ENCODE results near the gene RBP3. TPM values are rescaled to one million over a fixed set of nuclear protein-coding genes. Genes with fewer than 3 reads are reported as not detected.

The RBP3 gene
- total and polyA plus RNA-seq, 11 donors, result not detected

GRCh38 chr10:47330366-47330765 lies 17.8 kb upstream of the RBP3 start:
- TF ChIP-seq POLR2A (IDR thresholded peaks at IDR 0.05), result no peak
- TF ChIP-seq, protein P1, sequence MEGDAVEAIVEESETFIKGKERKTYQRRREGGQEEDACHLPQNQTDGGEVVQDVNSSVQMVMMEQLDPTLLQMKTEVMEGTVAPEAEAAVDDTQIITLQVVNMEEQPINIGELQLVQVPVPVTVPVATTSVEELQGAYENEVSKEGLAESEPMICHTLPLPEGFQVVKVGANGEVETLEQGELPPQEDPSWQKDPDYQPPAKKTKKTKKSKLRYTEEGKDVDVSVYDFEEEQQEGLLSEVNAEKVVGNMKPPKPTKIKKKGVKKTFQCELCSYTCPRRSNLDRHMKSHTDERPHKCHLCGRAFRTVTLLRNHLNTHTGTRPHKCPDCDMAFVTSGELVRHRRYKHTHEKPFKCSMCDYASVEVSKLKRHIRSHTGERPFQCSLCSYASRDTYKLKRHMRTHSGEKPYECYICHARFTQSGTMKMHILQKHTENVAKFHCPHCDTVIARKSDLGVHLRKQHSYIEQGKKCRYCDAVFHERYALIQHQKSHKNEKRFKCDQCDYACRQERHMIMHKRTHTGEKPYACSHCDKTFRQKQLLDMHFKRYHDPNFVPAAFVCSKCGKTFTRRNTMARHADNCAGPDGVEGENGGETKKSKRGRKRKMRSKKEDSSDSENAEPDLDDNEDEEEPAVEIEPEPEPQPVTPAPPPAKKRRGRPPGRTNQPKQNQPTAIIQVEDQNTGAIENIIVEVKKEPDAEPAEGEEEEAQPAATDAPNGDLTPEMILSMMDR (IDR thresholded peaks at IDR 0.05), result no peak
- H3K27ac ChIP-seq, result no peak overlapping the region
- ATAC-seq (no peak), DNase-seq (no peak)
- no peaks in the 10 kb centered on the region for H3K36me3 ChIP-seq
- H3K4me3 ChIP-seq, result no peak overlapping the region
- no peaks in the 10 kb centered on the region for H3K9me3 ChIP-seq
- intact Hi-C loops (cut with DNase I), result no loop called here
- peaks cover 0 to 10% (median 0%) of the 10 kb centered on the region in 12 donors for H3K4me1 ChIP-seq
- 91 to 100% (median 95%) methylated on average over 3 of the region's 3 CpGs for WGBS, 4 donors
- no peaks in the 10 kb centered on the region for H3K27me3 ChIP-seq

- Histone ChIP-seq H3K4me3 (no peak overlapping the region), H3K4me1 (peaks cover 0 to 10% (median 0%) of the 10 kb centered on the region in 12 donors), H3K36me3 (no peaks in the 10 kb centered on the region), H3K9me3 (no peaks in the 10 kb centered on the region), H3K27me3 (no peaks in the 10 kb centered on the region), H3K27ac (no peak overlapping the region)
- intact Hi-C loops (cut with DNase I), result no loop called here
- TF ChIP-seq, protein P1 (IDR thresholded peaks at IDR 0.05), result no peak
- TF ChIP-seq POLR2A (IDR thresholded peaks at IDR 0.05), result no peak
- WGBS, 4 donors, result 69 to 89% (median 78%) methylated on average over 3 of the region's 3 CpGs
- no peak for DNase-seq
- ATAC-seq, result peak in 1 of 4 donors; percentile 42
Observed at GRCh38 chr10:47330804-47331203, 17.4 kb upstream of the RBP3 start.

DNA sequence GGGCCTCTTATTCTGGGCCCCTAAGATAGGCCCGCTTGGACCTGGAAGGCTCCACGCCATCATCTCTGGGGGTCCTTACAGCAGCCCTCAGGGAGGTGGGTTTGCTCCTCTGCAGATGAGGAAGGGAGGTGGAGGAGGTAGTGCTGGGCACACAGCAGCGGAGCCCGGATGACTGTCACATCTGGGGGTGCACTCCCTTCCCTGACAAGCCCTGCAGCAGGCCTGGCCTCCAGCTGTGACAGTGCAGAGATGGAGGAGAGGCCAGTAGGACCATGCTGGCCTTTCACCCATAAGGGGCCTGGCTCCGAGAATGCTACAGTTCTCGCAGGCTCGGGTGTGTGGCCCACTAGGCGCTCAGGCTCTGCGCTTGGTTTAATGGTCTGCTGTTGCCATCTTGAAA lies 16.7 kb upstream of the RBP3 start:
- Histone ChIP-seq H3K27me3 (no peaks in the 10 kb centered on the region), H3K4me1 (peaks cover 0 to 7% (median 0%) of the 10 kb centered on the region in 12 donors), H3K4me3 (no peak overlapping the region), H3K27ac (no peak overlapping the region), H3K36me3 (no peaks in the 10 kb centered on the region), H3K9me3 (no peaks in the 10 kb centered on the region)
- ATAC-seq (no peak), DNase-seq (no peak)
- TF ChIP-seq POLR2A (IDR thresholded peaks at IDR 0.05), result no peak
- TF ChIP-seq, protein P1 (IDR thresholded peaks at IDR 0.05), result no peak
- WGBS, 4 donors, result 94 to 98% (median 96%) methylated on average over 9 of the region's 9 CpGs
- intact Hi-C loops (cut with DNase I), result no loop called here

DNA sequence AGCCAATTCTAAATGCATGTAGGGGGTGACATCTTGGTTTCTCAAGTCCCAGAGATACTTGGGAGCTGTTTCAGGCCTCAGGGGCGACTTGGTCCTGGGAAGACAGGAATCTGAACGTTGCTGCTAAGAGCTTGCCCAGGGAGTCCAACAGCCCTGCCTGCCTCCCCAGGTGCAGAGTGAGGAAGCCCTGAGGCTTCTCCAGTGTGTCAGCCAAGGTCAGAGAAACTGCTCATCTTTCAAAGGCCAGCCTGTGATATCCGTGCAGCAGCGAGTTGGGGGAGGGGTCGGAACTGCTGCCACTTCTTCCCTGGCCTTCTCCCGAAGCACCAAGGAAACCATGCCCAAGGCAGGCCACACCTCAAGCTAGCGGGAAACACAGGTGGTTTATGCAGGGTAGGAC lies 16.2 kb upstream of the RBP3 start:
- DNase-seq (no peak), ATAC-seq (no peak)
- 74 to 84% (median 77%) methylated on average over 7 of the region's 7 CpGs for WGBS, 4 donors
- peaks cover 0 to 2% (median 0%) of the 10 kb centered on the region in 12 donors for H3K4me1 ChIP-seq
- H3K27me3 ChIP-seq, result no peaks in the 10 kb centered on the region
- intact Hi-C loops (cut with DNase I), result no loop called here
- H3K4me3 ChIP-seq, result no peak overlapping the region
- no peak for TF ChIP-seq POLR2A (IDR thresholded peaks at IDR 0.05)
- TF ChIP-seq, protein P1 (IDR thresholded peaks at IDR 0.05), result no peak
- H3K27ac ChIP-seq, result no peak overlapping the region
- no peaks in the 10 kb centered on the region for H3K36me3 ChIP-seq
- H3K9me3 ChIP-seq, result no peaks in the 10 kb centered on the region

Measured in heart left ventricle (tissue), 16 donors.